WTC11 (cell line): ENCODE measurements around the gene TSKU.
A peak's percentile ranks its signal among the peaks of the same experiment; 100 is the strongest.

Experiments
- ATF1 ChIP-seq: sonication (generic); formaldehyde crosslinking; IDR thresholded peaks from 2 replicates; pipeline ENCODE4 v1.8.1; 2023; ENCODE audit warnings: mild to moderate bottlenecking, moderate library complexity, missing genetic modification reagents
- CREB1 ChIP-seq: sonication (generic); formaldehyde crosslinking; IDR thresholded peaks from 2 replicates; pipeline ENCODE4 v1.8.0; 2023; ENCODE audit warnings: mild to moderate bottlenecking, missing genetic modification reagents
- CREM ChIP-seq: sonication (generic); formaldehyde crosslinking; IDR thresholded peaks from 2 replicates; pipeline ENCODE4 v1.8.1; 2022; ENCODE audit warnings: mild to moderate bottlenecking, missing genetic modification reagents, moderate library complexity
- RELA ChIP-seq: sonication (generic); formaldehyde crosslinking; IDR thresholded peaks from 2 replicates; pipeline ENCODE4 v1.8.1; 2022; ENCODE audit warnings: missing genetic modification reagents, mild to moderate bottlenecking, borderline replicate concordance
- SMAD3 ChIP-seq: sonication (generic); formaldehyde crosslinking; IDR thresholded peaks from 2 replicates; pipeline ENCODE4 v1.8.0; 2022; ENCODE audit warnings: missing genetic modification reagents, mild to moderate bottlenecking, borderline replicate concordance
- TCF7 ChIP-seq: sonication (generic); formaldehyde crosslinking; IDR thresholded peaks from 2 replicates; pipeline ENCODE4 v1.8.0; 2022; ENCODE audit warnings: mild to moderate bottlenecking, low read depth, missing genetic modification reagents, moderate library complexity
- TEAD4 ChIP-seq: sonication (generic); formaldehyde crosslinking; IDR thresholded peaks from 2 replicates; pipeline ENCODE4 v1.8.0; 2022; ENCODE audit warnings: mild to moderate bottlenecking, missing genetic modification reagents
- ZBTB21 ChIP-seq: sonication (generic); formaldehyde crosslinking; IDR thresholded peaks from 2 replicates; pipeline ENCODE4 v1.8.1; 2023; ENCODE audit warnings: mild to moderate bottlenecking, missing genetic modification reagents, borderline replicate concordance
- ZNF138 ChIP-seq: sonication (generic); formaldehyde crosslinking; conservative IDR thresholded peaks from 2 replicates; pipeline ENCODE4 v1.8.1; 2022; ENCODE audit warnings: mild to moderate bottlenecking, moderate library complexity, missing genetic modification reagents
- TF ChIP-seq, protein P1 (sequence below): fragments of 200-600 bp; IDR thresholded peaks from 2 replicates; pipeline ENCODE4 v1.8.0; 2022; ENCODE audit warnings: antibody characterized with exemption
- TF ChIP-seq, protein P2 (sequence below): sonication (generic); formaldehyde crosslinking; IDR thresholded peaks from 2 replicates; pipeline ENCODE4 v1.8.0; 2022; ENCODE audit warnings: mild to moderate bottlenecking, missing genetic modification reagents
- TF ChIP-seq, protein P3 (sequence below): sonication (generic); formaldehyde crosslinking; conservative IDR thresholded peaks from 2 replicates; pipeline ENCODE4 v1.8.1; 2023; ENCODE audit warnings: mild to moderate bottlenecking, low read depth, missing genetic modification reagents, moderate library complexity
- TF ChIP-seq, protein P4 (sequence below): fragments of 250-450 bp; sonication (Bioruptor Pico); IDR thresholded peaks from 2 replicates; pipeline ENCODE4 v1.9.0; 2021; ENCODE audit warnings: mild to moderate bottlenecking
- TF ChIP-seq, protein P5 (sequence below): sonication (generic); formaldehyde crosslinking; conservative IDR thresholded peaks from 2 replicates; pipeline ENCODE4 v1.8.1; 2022; ENCODE audit warnings: mild to moderate bottlenecking, missing genetic modification reagents

DNA sequence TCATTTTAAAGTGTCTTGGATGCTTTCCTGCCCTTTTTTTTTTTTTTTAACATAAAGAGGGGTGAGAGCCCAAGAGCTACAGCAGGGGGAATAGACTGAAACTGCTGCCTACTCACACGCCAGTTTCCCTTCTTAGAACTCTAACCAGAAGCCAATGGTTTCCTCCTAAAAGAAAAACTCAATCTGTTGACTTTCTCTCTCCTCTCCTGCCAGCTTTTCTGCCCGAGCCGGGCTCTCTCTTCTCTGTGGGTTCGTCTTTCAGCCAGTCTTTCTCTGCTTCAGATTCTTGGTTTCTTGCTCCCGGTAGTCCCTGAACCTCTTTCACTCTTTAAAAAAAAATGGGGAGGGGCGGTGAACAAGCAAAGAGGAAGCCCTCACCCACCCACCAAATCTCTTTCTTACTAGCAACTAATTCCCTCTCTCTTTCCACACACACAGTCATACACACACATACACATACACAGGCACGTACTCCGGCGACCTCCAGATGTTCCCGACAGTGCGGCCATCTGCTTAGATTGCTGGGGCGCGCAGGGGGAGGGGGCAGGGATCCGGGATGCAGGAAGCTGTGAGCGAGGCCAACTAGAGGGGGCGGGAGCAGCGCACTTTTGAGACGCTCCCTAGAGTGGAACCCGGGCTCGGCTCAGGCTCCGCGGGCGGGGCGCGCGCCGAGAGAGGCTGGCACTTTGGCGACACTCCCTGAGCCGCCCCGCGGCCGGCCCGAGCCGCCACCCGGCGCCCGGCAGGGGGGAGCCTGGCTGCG lies 444 bp upstream of the TSKU start:
- TF ChIP-seq CREB1 (no peak), ATF1 (CRISPR knock-in tag) (no peak), TCF7 (no peak), ZBTB21 (CRISPR knock-in tag) (peak; percentile 78; the same call in 1 of the 2 replicates), TEAD4 (no peak), ZNF138 (CRISPR knock-in tag) (no peak), RELA (CRISPR knock-in tag) (no peak), CREM (CRISPR knock-in tag) (no peak), SMAD3 (peak; percentile 53; the same call in 1 of the 2 replicates)
- TF ChIP-seq, protein P1, sequence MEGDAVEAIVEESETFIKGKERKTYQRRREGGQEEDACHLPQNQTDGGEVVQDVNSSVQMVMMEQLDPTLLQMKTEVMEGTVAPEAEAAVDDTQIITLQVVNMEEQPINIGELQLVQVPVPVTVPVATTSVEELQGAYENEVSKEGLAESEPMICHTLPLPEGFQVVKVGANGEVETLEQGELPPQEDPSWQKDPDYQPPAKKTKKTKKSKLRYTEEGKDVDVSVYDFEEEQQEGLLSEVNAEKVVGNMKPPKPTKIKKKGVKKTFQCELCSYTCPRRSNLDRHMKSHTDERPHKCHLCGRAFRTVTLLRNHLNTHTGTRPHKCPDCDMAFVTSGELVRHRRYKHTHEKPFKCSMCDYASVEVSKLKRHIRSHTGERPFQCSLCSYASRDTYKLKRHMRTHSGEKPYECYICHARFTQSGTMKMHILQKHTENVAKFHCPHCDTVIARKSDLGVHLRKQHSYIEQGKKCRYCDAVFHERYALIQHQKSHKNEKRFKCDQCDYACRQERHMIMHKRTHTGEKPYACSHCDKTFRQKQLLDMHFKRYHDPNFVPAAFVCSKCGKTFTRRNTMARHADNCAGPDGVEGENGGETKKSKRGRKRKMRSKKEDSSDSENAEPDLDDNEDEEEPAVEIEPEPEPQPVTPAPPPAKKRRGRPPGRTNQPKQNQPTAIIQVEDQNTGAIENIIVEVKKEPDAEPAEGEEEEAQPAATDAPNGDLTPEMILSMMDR = no peak
- TF ChIP-seq, protein P2, sequence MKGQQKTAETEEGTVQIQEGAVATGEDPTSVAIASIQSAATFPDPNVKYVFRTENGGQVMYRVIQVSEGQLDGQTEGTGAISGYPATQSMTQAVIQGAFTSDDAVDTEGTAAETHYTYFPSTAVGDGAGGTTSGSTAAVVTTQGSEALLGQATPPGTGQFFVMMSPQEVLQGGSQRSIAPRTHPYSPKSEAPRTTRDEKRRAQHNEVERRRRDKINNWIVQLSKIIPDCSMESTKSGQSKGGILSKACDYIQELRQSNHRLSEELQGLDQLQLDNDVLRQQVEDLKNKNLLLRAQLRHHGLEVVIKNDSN (CRISPR knock-in tag) = 0 out of 2 replicates have a peak, but pooled peaks have one; percentile 12
- TF ChIP-seq, protein P3, sequence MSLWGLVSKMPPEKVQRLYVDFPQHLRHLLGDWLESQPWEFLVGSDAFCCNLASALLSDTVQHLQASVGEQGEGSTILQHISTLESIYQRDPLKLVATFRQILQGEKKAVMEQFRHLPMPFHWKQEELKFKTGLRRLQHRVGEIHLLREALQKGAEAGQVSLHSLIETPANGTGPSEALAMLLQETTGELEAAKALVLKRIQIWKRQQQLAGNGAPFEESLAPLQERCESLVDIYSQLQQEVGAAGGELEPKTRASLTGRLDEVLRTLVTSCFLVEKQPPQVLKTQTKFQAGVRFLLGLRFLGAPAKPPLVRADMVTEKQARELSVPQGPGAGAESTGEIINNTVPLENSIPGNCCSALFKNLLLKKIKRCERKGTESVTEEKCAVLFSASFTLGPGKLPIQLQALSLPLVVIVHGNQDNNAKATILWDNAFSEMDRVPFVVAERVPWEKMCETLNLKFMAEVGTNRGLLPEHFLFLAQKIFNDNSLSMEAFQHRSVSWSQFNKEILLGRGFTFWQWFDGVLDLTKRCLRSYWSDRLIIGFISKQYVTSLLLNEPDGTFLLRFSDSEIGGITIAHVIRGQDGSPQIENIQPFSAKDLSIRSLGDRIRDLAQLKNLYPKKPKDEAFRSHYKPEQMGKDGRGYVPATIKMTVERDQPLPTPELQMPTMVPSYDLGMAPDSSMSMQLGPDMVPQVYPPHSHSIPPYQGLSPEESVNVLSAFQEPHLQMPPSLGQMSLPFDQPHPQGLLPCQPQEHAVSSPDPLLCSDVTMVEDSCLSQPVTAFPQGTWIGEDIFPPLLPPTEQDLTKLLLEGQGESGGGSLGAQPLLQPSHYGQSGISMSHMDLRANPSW (CRISPR knock-in tag) = no peak
- TF ChIP-seq, protein P4, sequence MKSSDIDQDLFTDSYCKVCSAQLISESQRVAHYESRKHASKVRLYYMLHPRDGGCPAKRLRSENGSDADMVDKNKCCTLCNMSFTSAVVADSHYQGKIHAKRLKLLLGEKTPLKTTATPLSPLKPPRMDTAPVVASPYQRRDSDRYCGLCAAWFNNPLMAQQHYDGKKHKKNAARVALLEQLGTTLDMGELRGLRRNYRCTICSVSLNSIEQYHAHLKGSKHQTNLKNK (CRISPR knock-in tag) = no peak
- TF ChIP-seq, protein P5, sequence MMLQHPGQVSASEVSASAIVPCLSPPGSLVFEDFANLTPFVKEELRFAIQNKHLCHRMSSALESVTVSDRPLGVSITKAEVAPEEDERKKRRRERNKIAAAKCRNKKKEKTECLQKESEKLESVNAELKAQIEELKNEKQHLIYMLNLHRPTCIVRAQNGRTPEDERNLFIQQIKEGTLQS (CRISPR knock-in tag) = no peak
